RCC 7860 (cell line): ENCODE data around the gene CTSC.
"Not testable (repeated sequence)": the region's sequence is repeated elsewhere in the genome, so short reads cannot be mapped to it uniquely, and the experiment has no call there.

ENCODE experiments used
- DNase-seq: peaks from one replicate; pipeline ENCODE4 v3.0.0-alpha.2; 2015; ENCODE audit warnings: low spot score
- FAIRE-seq: peaks from 2 replicates; lab custom pipeline; 2012; peaks lifted over from hg19 to GRCh38; lab: Jason Lieb, UNC

The CTSC gene

DNA sequence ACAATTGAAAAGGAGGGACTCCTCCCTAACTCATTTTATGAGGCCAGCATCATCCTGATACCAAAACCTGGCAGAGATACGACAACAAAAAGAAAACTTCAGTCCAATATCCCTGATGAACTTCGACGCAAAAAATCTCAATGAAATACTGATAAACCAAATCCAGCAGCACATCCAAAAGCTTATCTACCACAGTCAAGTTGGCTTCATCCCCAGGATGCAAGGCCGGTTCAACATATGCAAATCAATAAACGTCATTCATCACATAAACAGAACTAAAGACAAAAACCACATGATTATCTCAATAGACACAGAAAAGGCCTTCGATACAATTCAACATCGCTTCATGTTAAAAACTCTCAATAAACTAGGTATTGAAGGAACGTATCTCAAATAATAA, 14.7 kb downstream of the CTSC start:
- not testable (repeated sequence) for DNase-seq, FAIRE-seq

DNA sequence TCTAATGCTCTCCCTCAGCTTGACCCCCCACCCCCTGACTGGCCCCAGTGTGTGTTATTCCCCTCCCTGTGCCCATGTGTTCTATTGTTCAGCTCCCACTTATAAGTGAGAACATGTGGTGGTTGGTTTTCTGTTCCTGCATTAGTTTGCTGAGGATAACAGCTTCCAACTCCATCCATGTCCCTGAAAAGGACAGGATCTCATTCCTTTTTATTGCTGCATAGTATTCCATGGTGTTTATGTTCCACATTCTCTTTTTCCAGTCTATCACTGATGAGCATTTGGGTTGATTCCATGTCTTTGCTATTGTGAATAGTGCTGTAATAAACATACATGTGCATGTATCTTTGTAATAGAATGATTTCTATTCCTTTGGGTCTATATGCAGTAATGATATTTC, 16.1 kb downstream of the CTSC start:
- not testable (repeated sequence) for DNase-seq, FAIRE-seq

- DNase-seq = no peak
- no peak for FAIRE-seq
These were observed 17.4 kb downstream of the CTSC start for GRCh38 chr11:88320149-88320559.

GRCh38 chr11:88318017-88318416, 19.5 kb downstream of the CTSC start:
- no peak for FAIRE-seq
- DNase-seq = no peak

DNA sequence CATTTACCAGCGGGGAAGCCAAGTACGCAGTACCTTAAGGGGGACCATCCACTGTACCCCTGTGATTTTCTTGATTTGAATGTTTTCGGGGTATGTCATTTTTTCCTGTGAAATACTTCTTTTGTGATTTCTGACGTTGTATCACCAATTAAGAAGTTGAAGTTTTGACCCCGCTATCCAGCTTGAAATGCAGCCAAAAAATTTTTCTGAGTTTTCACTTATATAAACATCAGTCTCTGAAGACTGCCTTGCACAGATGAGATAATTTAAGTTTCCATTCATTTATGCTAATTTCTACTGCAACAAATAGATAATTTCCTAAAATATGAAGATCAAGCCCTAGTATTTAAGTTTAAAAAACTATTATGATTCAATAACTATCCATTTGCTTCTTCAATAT, 20.0 kb downstream of the CTSC start:
- DNase-seq (no peak), FAIRE-seq (no peak)

- no peak for DNase-seq
- no peak for FAIRE-seq
These were observed 21.5 kb downstream of the CTSC start for GRCh38 chr11:88315981-88316441.

GRCh38 chr11:88315015-88315414, 22.5 kb downstream of the CTSC start:
- DNase-seq = no peak
- no peak for FAIRE-seq

DNA sequence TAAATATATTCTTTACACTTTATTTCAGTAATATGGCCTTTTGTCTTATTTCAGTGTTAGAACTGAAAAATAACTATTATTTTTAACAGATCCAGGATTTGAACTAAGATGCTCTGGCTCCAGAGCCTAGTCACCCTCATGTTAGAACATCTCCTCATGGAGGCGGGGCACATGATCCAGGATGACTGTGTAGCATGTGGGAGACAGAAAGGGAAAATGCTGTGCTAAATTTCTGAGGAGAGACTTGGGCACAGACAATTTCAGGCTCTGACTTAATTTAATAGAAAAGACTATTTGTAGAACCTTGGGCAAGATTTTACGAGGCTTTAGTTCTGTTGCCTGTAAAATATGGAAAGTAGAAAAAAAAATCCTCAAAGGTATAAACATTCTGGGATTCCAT, 24.1 kb downstream of the CTSC start:
- DNase-seq = no peak
- no peak for FAIRE-seq

- FAIRE-seq = no peak
- no peak for DNase-seq
These were observed 24.9 kb downstream of the CTSC start for GRCh38 chr11:88312628-88313027.

GRCh38 chr11:88310246-88310645, 27.3 kb downstream of the CTSC start:
- FAIRE-seq = no peak

DNA sequence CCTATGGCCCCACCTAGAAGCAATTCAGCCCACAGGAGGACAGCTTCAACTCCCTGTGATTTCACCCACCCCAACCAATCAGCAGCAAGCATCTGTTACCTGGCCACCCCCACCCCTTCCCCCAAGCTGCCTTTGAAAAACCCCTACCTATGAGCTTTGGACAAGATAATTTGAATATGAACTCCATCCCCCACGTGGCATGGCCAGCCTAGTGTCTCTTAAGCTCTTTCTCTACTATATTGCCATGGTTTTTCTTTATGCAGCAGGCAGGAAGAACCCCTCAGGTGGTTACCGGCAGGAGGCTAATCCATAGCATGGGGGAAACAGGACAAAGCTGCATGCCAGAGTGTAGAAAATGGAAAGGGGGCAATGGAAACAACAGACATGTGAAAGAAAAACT, 29.0 kb downstream of the CTSC start:
- no peak for DNase-seq
- no peak for FAIRE-seq

More at GRCh38 chr11:88310246-88310645, 27.3 kb downstream of the CTSC start:
- DNase-seq = no peak

DNA sequence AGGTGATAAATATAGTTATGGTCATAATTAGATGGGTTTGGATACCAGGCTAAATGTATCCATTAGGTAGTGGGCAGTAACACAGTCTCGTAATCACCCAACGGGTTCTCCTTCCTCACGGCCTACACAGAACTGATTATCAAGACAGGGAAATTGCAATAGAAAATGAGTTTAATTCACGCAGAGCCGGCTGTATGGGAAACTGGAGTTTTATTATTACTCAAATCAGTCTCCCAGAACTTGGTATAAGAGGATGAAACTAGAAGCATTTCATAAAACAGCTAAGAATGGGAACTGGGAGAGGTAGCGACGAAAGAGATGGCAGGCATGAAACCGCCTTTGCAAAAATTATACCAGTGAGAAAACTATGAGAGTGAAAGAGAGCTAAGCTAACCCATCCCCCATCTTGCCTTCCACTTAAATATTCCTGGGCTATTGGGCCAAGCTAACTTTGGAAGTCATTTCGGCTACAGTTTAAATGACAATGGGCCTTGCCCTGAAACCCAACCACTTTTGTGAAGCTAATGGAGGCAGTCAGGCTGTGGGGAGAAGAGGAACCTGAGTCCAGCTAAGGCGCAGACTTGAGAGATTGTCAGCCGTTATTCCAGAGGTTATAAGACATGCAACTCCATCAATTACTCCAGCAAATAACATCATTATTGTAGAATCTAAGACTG, 29.6 kb downstream of the CTSC start:
- no peak for FAIRE-seq
- DNase-seq = no peak

GRCh38 chr11:88306785-88307184, 30.8 kb downstream of the CTSC start:
- FAIRE-seq (no peak), DNase-seq (no peak)

DNA sequence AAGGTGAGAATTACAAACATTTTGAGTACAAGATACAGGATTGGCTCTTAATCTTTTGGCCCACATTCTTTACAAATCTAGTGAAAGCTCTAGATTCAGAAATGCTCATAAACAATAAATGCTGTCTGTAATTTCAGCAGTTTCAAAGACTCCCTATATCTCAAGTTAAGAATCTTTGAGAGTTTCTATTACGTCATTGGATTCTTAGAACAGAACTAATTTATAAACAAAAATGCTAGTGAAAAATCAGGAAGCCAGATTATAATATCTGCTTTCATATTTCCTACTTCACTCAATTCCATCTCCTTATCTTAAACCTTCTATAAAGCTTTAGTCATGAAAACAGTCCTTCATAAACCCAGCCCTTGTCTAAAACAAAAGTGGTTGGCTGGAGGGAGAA, 32.1 kb downstream of the CTSC start:
- DNase-seq (no peak), FAIRE-seq (no peak)

DNA sequence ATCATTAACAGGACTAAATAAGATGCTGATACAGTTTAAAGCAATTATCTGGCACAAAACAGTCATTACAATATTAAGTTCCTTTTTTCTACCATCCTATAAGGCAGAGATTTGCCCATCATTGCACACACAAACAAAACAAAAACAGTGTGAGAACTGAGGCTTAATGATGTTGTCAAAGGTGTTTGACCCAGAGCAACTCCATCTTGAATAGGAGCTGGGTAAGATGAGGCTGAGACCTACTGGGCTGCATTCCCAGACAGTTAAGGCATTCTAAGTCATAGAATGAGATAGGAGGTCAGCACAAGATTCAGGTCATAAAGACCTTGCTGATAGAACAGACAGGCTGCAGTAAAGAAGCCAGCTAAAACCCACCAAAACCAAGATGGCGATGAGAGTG, 33.2 kb downstream of the CTSC start:
- DNase-seq (no peak), FAIRE-seq (no peak)

GRCh38 chr11:88303037-88303436, 34.5 kb downstream of the CTSC start:
- FAIRE-seq (no peak), DNase-seq (no peak)

GRCh38 chr11:88301488-88302140, 35.9 kb downstream of the CTSC start:
- DNase-seq (no peak), FAIRE-seq (no peak)

GRCh38 chr11:88300888-88301487, 36.5 kb downstream of the CTSC start:
- FAIRE-seq (no peak), DNase-seq (no peak)

- FAIRE-seq (no peak), DNase-seq (no peak)
These were observed 39.7 kb downstream of the CTSC start for GRCh38 chr11:88297863-88298262.

GRCh38 chr11:88297421-88297820, 40.1 kb downstream of the CTSC start:
- no peak for DNase-seq
- FAIRE-seq = no peak

- DNase-seq (no peak), FAIRE-seq (no peak)
These were observed 42.5 kb downstream of the CTSC start for GRCh38 chr11:88295028-88295427.

DNA sequence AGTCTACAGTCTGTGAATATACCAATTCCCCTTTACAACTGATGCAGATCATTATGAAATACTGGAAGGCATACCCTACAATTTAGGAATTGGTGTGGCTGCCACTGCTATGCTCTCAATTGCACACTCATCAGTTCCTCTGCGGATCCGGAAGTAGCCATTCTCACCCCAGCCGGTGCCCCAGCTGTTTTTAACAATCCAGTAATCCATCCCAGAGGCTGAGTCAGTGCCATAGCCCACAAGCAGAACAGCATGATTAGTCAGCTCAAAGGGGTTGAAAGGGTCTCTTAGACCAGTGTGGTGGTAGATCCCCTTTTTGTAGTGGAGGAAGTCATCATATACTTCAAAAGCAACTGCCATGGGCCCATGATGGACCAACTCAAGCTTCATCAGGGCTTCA, 43.6 kb downstream of the CTSC start:
- DNase-seq (no peak), FAIRE-seq (no peak)
